NCI-H2029 treated with DMSO at 0.1 percent for 48 hours (cell line): ENCODE data around the gene SDE2.
"Not testable (repeated sequence)": the region's sequence is repeated elsewhere in the genome, so short reads cannot be mapped to it uniquely, and the experiment has no call there.

ENCODE experiments used
- DNase-seq: peaks from one replicate; lab custom pipeline; 2025; lab: John Stamatoyannopoulos, UW

Gene SDE2

GRCh38 chr1:225999227-225999911, at the start of gene SDE2:
TSS of gene SDE2 (minus strand) at chr1:225999343. CDS start at chr1:225999312, 31 bp downstream.
- DNase-seq, result peak; percentile 90

- no peak for DNase-seq
Measured at GRCh38 chr1:226048886-226049285, 49.7 kb upstream of the SDE2 start.

- DNase-seq, result no peak
Measured at GRCh38 chr1:226047495-226047894, 48.4 kb upstream of the SDE2 start.

- no peak for DNase-seq
Measured at GRCh38 chr1:226046240-226046639, 47.1 kb upstream of the SDE2 start.

GRCh38 chr1:226044514-226045101, 45.5 kb upstream of the SDE2 start:
- DNase-seq, result no peak

GRCh38 chr1:226041419-226041818, 42.3 kb upstream of the SDE2 start:
- DNase-seq, result no peak

GRCh38 chr1:226038661-226039060, 39.5 kb upstream of the SDE2 start:
- no peak for DNase-seq

GRCh38 chr1:226035915-226036314, 36.8 kb upstream of the SDE2 start:
- no peak for DNase-seq

GRCh38 chr1:226034482-226034881, 35.3 kb upstream of the SDE2 start:
- no peak for DNase-seq

- DNase-seq, result no peak
Measured at GRCh38 chr1:226033991-226034390, 34.8 kb upstream of the SDE2 start.

- DNase-seq, result no peak
Measured at GRCh38 chr1:226033582-226033981, 34.4 kb upstream of the SDE2 start.

- DNase-seq, result no peak
Measured at GRCh38 chr1:226029568-226030225, 30.6 kb upstream of the SDE2 start.

GRCh38 chr1:226029093-226029496, 30.0 kb upstream of the SDE2 start:
- no peak for DNase-seq

GRCh38 chr1:226027538-226028217, 28.5 kb upstream of the SDE2 start:
- DNase-seq, result no peak

- no peak for DNase-seq
Measured at GRCh38 chr1:226026833-226027232, 27.7 kb upstream of the SDE2 start.

- no peak for DNase-seq
Measured at GRCh38 chr1:226023735-226024134, 24.6 kb upstream of the SDE2 start.

GRCh38 chr1:226021801-226022200, 22.7 kb upstream of the SDE2 start:
- no peak for DNase-seq

- DNase-seq, result no peak
Measured at GRCh38 chr1:226021401-226021800, 22.3 kb upstream of the SDE2 start.

- DNase-seq, result peak; percentile 58
Measured at GRCh38 chr1:226019572-226019971, 20.4 kb upstream of the SDE2 start.

GRCh38 chr1:226017070-226017469, 17.9 kb upstream of the SDE2 start:
- DNase-seq, result no peak

GRCh38 chr1:226009650-226010044, 10.5 kb upstream of the SDE2 start:
- DNase-seq, result no peak

GRCh38 chr1:226007126-226007892, 8.2 kb upstream of the SDE2 start:
- not testable (repeated sequence) for DNase-seq
